ENCODE results near the gene ATXN1. TPM values are rescaled to one million over a fixed set of nuclear protein-coding genes. Genes with fewer than 3 reads are reported as not detected.

ATXN1 gene
- total RNA-seq, 4 donors from 2014 or later = 48.7 to 166 (median 105) TPM

GRCh38 chr6:16349544-16349943, 411.7 kb downstream of the ATXN1 start:
- TF ChIP-seq EP300 (IDR thresholded peaks at IDR 0.05; ENCODE audit: low read depth) (no peak), POLR2A (IDR thresholded peaks at IDR 0.05) (no peak), CTCF (IDR thresholded peaks at IDR 0.05) (no peak), POLR2AphosphoS5 (IDR thresholded peaks at IDR 0.05) (no peak)
- 63 to 74% methylated on average over 2 of the region's 2 CpGs for WGBS, 2 donors (ENCODE audit: low coverage in 1 of 2)
- intact Hi-C loops (cut with DNase I; ENCODE audit: low total_unique reads) = no loop called here
- in situ Hi-C loops (cut with MboI; ENCODE audit: low pct_ligation_motif_present in 1 of 4, low pct_unique_long_range_greater_than_20kb in 1 of 4, low sequenced_read_pairs in 3 of 4) = loop anchor here in 3 of 4 donors (25.0 kb wide), 3 partner anchors 163 to 613 kb away; partner anchors contain the start of gene ATXN1 (in 1 of the 3)
- no peaks in the 10 kb centered on the region for H3K9me3 ChIP-seq
- peak overlapping the region in 1 of 4 donors; percentile 2 for H3K27ac ChIP-seq
- DNase-seq = no peak
- H3K4me3 ChIP-seq = no peak overlapping the region
- H3K36me3 ChIP-seq = no peaks in the 10 kb centered on the region
- no peaks in the 10 kb centered on the region for H3K27me3 ChIP-seq
- peaks cover 0 to 19% (median 4%) of the 10 kb centered on the region in 4 donors for H3K4me1 ChIP-seq

- intact Hi-C loops (cut with DNase I; ENCODE audit: low total_unique reads) (no loop called here), in situ Hi-C loops (cut with MboI; ENCODE audit: low pct_ligation_motif_present in 1 of 4, low pct_unique_long_range_greater_than_20kb in 1 of 4, low sequenced_read_pairs in 3 of 4) (loop anchor here in 3 of 4 donors (25.0 kb wide), 3 partner anchors 165 to 615 kb away; partner anchors contain the start of gene ATXN1 (in 1 of the 3))
- Histone ChIP-seq H3K4me1 (peaks cover 0 to 21% (median 6%) of the 10 kb centered on the region in 4 donors), H3K27ac (no peak overlapping the region), H3K27me3 (no peaks in the 10 kb centered on the region), H3K9me3 (no peaks in the 10 kb centered on the region), H3K4me3 (no peak overlapping the region), H3K36me3 (no peaks in the 10 kb centered on the region)
- WGBS, 2 donors (ENCODE audit: low coverage in 1 of 2) = 97% methylated on average over 32 of the region's 32 CpGs; no CpG with 5 or more reads in 1 of the 2 donors
- TF ChIP-seq CTCF (IDR thresholded peaks at IDR 0.05) = no peak
- no peak for TF ChIP-seq POLR2AphosphoS5 (IDR thresholded peaks at IDR 0.05)
- no peak for TF ChIP-seq EP300 (IDR thresholded peaks at IDR 0.05; ENCODE audit: low read depth)
- no peak for TF ChIP-seq POLR2A (IDR thresholded peaks at IDR 0.05)
- no peak for DNase-seq
Observed at GRCh38 chr6:16346831-16347230, 414.4 kb downstream of the ATXN1 start.

GRCh38 chr6:16345449-16346330, 415.6 kb downstream of the ATXN1 start:
- no peak overlapping the region for H3K4me3 ChIP-seq
- H3K36me3 ChIP-seq = no peaks in the 10 kb centered on the region
- H3K4me1 ChIP-seq = peaks cover 0 to 19% (median 6%) of the 10 kb centered on the region in 4 donors
- no peaks in the 10 kb centered on the region for H3K27me3 ChIP-seq
- no peak for DNase-seq
- whole genome bisulfite sequencing, 2 donors (ENCODE audit: low coverage in 1 of 2) = 70 to 77% methylated on average over 14 to 16 of the region's 16 CpGs
- in situ Hi-C loops (cut with MboI; ENCODE audit: low pct_ligation_motif_present in 1 of 4, low pct_unique_long_range_greater_than_20kb in 1 of 4, low sequenced_read_pairs in 3 of 4) = loop anchor here in 3 of 4 donors (25.0 kb wide), 3 partner anchors 167 to 617 kb away; partner anchors contain the start of gene ATXN1 (in 1 of the 3)
- H3K27ac ChIP-seq = peak overlapping the region; percentile 6 to 56 (median 30)
- no peaks in the 10 kb centered on the region for H3K9me3 ChIP-seq
- intact Hi-C loops (cut with DNase I; ENCODE audit: low total_unique reads) = no loop called here
- TF ChIP-seq CTCF (IDR thresholded peaks at IDR 0.05) = no peak
- no peak for TF ChIP-seq EP300 (IDR thresholded peaks at IDR 0.05; ENCODE audit: low read depth)
- no peak for TF ChIP-seq POLR2AphosphoS5 (IDR thresholded peaks at IDR 0.05)
- no peak for TF ChIP-seq POLR2A (IDR thresholded peaks at IDR 0.05)

GRCh38 chr6:16344756-16345155, 416.5 kb downstream of the ATXN1 start:
- Histone ChIP-seq H3K27me3 (no peaks in the 10 kb centered on the region), H3K4me1 (peaks cover 0 to 19% (median 6%) of the 10 kb centered on the region in 4 donors), H3K9me3 (no peaks in the 10 kb centered on the region), H3K27ac (peak overlapping the region; percentile 6 to 56 (median 31)), H3K4me3 (no peak overlapping the region), H3K36me3 (no peaks in the 10 kb centered on the region)
- intact Hi-C loops (cut with DNase I; ENCODE audit: low total_unique reads) (loop anchor here (5.0 kb wide), 1 partner anchor 1798 kb away; no protein-coding TSS in a partner anchor), in situ Hi-C loops (cut with MboI; ENCODE audit: low pct_ligation_motif_present in 1 of 4, low pct_unique_long_range_greater_than_20kb in 1 of 4, low sequenced_read_pairs in 3 of 4) (loop anchor here in 3 of 4 donors (25.0 kb wide), 3 partner anchors 168 to 618 kb away; partner anchors contain the start of gene ATXN1 (in 1 of the 3))
- TF ChIP-seq EP300 (IDR thresholded peaks at IDR 0.05; ENCODE audit: low read depth) = no peak
- TF ChIP-seq POLR2AphosphoS5 (IDR thresholded peaks at IDR 0.05) = no peak
- TF ChIP-seq CTCF (IDR thresholded peaks at IDR 0.05) = no peak
- no peak for TF ChIP-seq POLR2A (IDR thresholded peaks at IDR 0.05)
- no peak for DNase-seq
- WGBS, 2 donors (ENCODE audit: low coverage in 1 of 2) = 85 to 93% methylated on average over 6 of the region's 6 CpGs

Data from transverse colon (tissue), 4 donors.